WTC11 (cell line): ENCODE data around the gene FGD5. TPM values are rescaled to one million over a fixed set of nuclear protein-coding genes. Genes with fewer than 3 reads are reported as not detected.

ENCODE experiments used
- ATAC-seq: fragments of 200-7000 bp; cut with Tn5 transposase; 2 replicates; pipeline ENCODE4 v1.10.0; 2021; ENCODE audit warnings: mild to moderate bottlenecking, moderate library complexity
- CTCF ChIA-PET: fragments of 300-600 bp; sonication (Branson Sonifier 250); formaldehyde crosslinking; loops from one replicate; lab custom pipeline; 2021; ENCODE audit warnings: antibody characterized with exemption; lab: Charles Lee
- POLR2A ChIA-PET: fragments of 350-600 bp; sonication (Branson Sonifier 250); formaldehyde crosslinking; loops from one replicate; lab custom pipeline; 2021; ENCODE audit warnings: antibody characterized with exemption; lab: Charles Lee
- DNase-seq: peaks from one replicate; pipeline ENCODE4 v3.0.0; 2021; ENCODE audit warnings: low spot score
- H3K27ac Mint-ChIP-seq: 2 replicates; pipeline ENCODE4 v1.8.0; 2021; ENCODE audit warnings: mixed read lengths
- H3K27me3 Mint-ChIP-seq: 2 replicates; pipeline ENCODE4 v1.8.0; 2021; ENCODE audit warnings: low read depth, mild to moderate bottlenecking, moderate library complexity, mixed read lengths
- H3K36me3 Mint-ChIP-seq: 2 replicates; pipeline ENCODE4 v1.8.0; 2021; ENCODE audit warnings: mixed read lengths
- H3K4me1 Mint-ChIP-seq: 2 replicates; pipeline ENCODE4 v1.8.0; 2022; ENCODE audit warnings: mixed read lengths
- H3K4me3 Mint-ChIP-seq: 2 replicates; pipeline ENCODE4 v1.8.0; 2021; ENCODE audit warnings: mild to moderate bottlenecking, moderate library complexity, mixed read lengths
- H3K9me3 Mint-ChIP-seq: 2 replicates; pipeline ENCODE4 v1.8.0; 2021; ENCODE audit warnings: mixed read lengths
- CREM ChIP-seq: sonication (generic); formaldehyde crosslinking; IDR thresholded peaks from 2 replicates; pipeline ENCODE4 v1.8.1; 2022; ENCODE audit warnings: mild to moderate bottlenecking, missing genetic modification reagents, moderate library complexity
- EMX1 ChIP-seq: fragments of 250-450 bp; sonication (Bioruptor Pico); IDR thresholded peaks from 2 replicates; pipeline ENCODE4 v1.8.0; 2021; ENCODE audit warnings: mild to moderate bottlenecking
- ESRRA ChIP-seq: sonication (generic); formaldehyde crosslinking; IDR thresholded peaks from 2 replicates; pipeline ENCODE4 v1.8.1; 2022; ENCODE audit warnings: mild to moderate bottlenecking, missing genetic modification reagents, borderline replicate concordance
- FOXJ3 ChIP-seq: sonication (generic); formaldehyde crosslinking; IDR thresholded peaks from 2 replicates; pipeline ENCODE4 v1.9.0; 2021; ENCODE audit warnings: missing genetic modification reagents, mild to moderate bottlenecking, borderline replicate concordance
- FOXP1 ChIP-seq: sonication (generic); formaldehyde crosslinking; IDR thresholded peaks from 2 replicates; pipeline ENCODE4 v1.8.0; 2022; ENCODE audit warnings: missing genetic modification reagents, mild to moderate bottlenecking, moderate library complexity, borderline replicate concordance
- NFE2L1 ChIP-seq: sonication (generic); formaldehyde crosslinking; IDR thresholded peaks from 2 replicates; pipeline ENCODE4 v1.8.1; 2023; ENCODE audit warnings: missing genetic modification reagents
- NFYB ChIP-seq: sonication (generic); formaldehyde crosslinking; conservative IDR thresholded peaks from 2 replicates; pipeline ENCODE4 v1.8.0; 2022; ENCODE audit warnings: low read depth, missing genetic modification reagents
- NR3C1 ChIP-seq: sonication (generic); formaldehyde crosslinking; conservative IDR thresholded peaks from 2 replicates; pipeline ENCODE4 v1.8.1; 2023; ENCODE audit warnings: low read depth, mild to moderate bottlenecking, missing genetic modification reagents
- RELA ChIP-seq: sonication (generic); formaldehyde crosslinking; IDR thresholded peaks from 2 replicates; pipeline ENCODE4 v1.8.1; 2022; ENCODE audit warnings: missing genetic modification reagents, mild to moderate bottlenecking, borderline replicate concordance
- RORB ChIP-seq: fragments of 250-450 bp; sonication (Bioruptor Pico); IDR thresholded peaks from 2 replicates; pipeline ENCODE4 v1.9.0; 2021; ENCODE audit warnings: mild to moderate bottlenecking
- SMAD3 ChIP-seq: sonication (generic); formaldehyde crosslinking; IDR thresholded peaks from 2 replicates; pipeline ENCODE4 v1.8.0; 2022; ENCODE audit warnings: missing genetic modification reagents, mild to moderate bottlenecking, borderline replicate concordance
- SMAD4 ChIP-seq: sonication (generic); formaldehyde crosslinking; IDR thresholded peaks from 2 replicates; pipeline ENCODE4 v1.8.0; 2022; ENCODE audit warnings: mild to moderate bottlenecking, missing genetic modification reagents
- TCF7 ChIP-seq: sonication (generic); formaldehyde crosslinking; IDR thresholded peaks from 2 replicates; pipeline ENCODE4 v1.8.0; 2022; ENCODE audit warnings: mild to moderate bottlenecking, low read depth, missing genetic modification reagents, moderate library complexity
- TEAD4 ChIP-seq: sonication (generic); formaldehyde crosslinking; IDR thresholded peaks from 2 replicates; pipeline ENCODE4 v1.8.0; 2022; ENCODE audit warnings: mild to moderate bottlenecking, missing genetic modification reagents
- ZNF416 ChIP-seq: fragments of 250-450 bp; sonication (Bioruptor Pico); IDR thresholded peaks from 2 replicates; pipeline ENCODE4 v1.9.0; 2021; ENCODE audit warnings: mild to moderate bottlenecking, inconsistent platforms
- total RNA-seq: library from RNA; stranded (reverse); gene quantifications from 3 replicates; pipeline ENCODE4 v1.2.3, GENCODE V29; 2021
- TF ChIP-seq, protein P1 (sequence below): fragments of 250-450 bp; sonication (Bioruptor Pico); IDR thresholded peaks from 2 replicates; pipeline ENCODE4 v1.9.0; 2021; ENCODE audit warnings: moderate library complexity, mild to moderate bottlenecking, inconsistent platforms, borderline replicate concordance
- TF ChIP-seq, protein P2 (sequence below): fragments of 250-450 bp; sonication (Bioruptor Pico); IDR thresholded peaks from 2 replicates; pipeline ENCODE4 v1.9.0; 2021; ENCODE audit warnings: mild to moderate bottlenecking
- TF ChIP-seq, protein P3 (sequence below): fragments of 200-600 bp; IDR thresholded peaks from 2 replicates; pipeline ENCODE4 v1.8.0; 2022; ENCODE audit warnings: antibody characterized with exemption
- TF ChIP-seq, protein P4 (sequence below): fragments of 250-450 bp; sonication (Bioruptor Pico); IDR thresholded peaks from 2 replicates; pipeline ENCODE4 v1.9.0; 2021; ENCODE audit warnings: mild to moderate bottlenecking, borderline replicate concordance
- TF ChIP-seq, protein P5 (sequence below): sonication (generic); formaldehyde crosslinking; IDR thresholded peaks from 2 replicates; pipeline ENCODE4 v1.8.1; 2023; ENCODE audit warnings: mild to moderate bottlenecking, missing genetic modification reagents
- TF ChIP-seq, protein P6 (sequence below): sonication (generic); formaldehyde crosslinking; IDR thresholded peaks from 2 replicates; pipeline ENCODE4 v1.8.0; 2023; ENCODE audit warnings: missing genetic modification reagents, mild to moderate bottlenecking, borderline replicate concordance

The FGD5 gene
- total RNA-seq, 1 experiment from 2014 or later: 18.3 TPM

DNA sequence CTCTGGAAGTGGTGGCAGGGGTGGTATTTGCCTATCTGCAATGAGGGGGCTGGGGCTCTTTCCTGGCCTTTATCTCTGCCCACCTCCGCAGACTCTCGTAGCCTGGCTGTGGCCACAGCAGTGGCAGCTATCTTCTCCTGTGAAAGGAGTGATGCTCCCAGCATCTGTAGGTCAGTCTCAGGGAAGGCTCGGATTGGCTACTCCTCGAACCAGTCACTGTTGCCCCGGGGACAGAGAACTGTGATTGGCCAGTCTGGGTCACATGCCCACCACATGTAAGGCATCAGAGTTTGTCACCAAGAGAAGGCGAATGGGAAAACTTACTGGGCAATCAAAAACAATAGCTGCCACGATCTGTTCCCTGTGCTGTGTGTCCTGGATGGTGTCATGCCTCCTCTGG lies 30.1 kb upstream of the FGD5 start (continued):
- TF ChIP-seq EMX1 (CRISPR knock-in tag): no peak
- no peak for TF ChIP-seq TCF7 (CRISPR knock-in tag)
- TF ChIP-seq NFYB: peak; percentile 60
- TF ChIP-seq, protein P1, sequence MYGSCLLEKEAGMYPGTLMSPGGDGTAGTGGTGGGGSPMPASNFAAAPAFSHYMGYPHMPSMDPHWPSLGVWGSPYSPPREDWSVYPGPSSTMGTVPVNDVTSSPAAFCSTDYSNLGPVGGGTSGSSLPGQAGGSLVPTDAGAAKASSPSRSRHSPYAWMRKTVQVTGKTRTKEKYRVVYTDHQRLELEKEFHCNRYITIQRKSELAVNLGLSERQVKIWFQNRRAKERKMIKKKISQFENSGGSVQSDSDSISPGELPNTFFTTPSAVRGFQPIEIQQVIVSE: no peak
- TF ChIP-seq RORB (CRISPR knock-in tag): no peak
- no peak for TF ChIP-seq NFE2L1 (CRISPR knock-in tag)

DNA sequence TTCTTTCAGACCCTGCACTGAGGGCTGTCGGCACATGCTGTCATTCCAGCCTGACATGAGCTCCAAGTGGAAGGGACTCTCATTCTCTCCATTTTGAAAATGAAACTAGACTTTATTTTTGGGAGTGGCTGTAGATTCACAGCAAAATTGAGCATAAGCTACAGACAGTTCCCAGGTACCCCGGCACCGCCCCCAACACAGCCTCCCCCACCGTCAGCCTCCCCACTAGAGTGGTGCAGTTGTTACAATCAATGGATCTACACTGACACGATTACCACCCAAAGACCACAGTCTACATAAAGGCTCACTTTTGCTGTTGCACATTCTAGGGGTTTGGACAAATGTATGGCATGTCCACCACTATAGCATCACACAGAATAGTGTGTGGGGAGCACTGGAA lies 29.5 kb upstream of the FGD5 start:
- Mint-ChIP-seq H3K9me3 (peaks cover 6% of the 10 kb centered on the region), H3K4me1 (peaks cover 8% of the 10 kb centered on the region), H3K27ac (no peak overlapping the region), H3K27me3 (no peaks in the 10 kb centered on the region), H3K4me3 (no peak overlapping the region), H3K36me3 (no peaks in the 10 kb centered on the region)
- ATAC-seq (no peak), DNase-seq (no peak)
- ChIA-PET POLR2A (no interaction called here), CTCF (interaction anchor here (0.6 to 6.9 kb wide), 7 partner anchors 8 to 204 kb away, joined by 3 to 74 read pairs (median 3); no protein-coding TSS in a partner anchor)
- TF ChIP-seq TEAD4: no peak
- TF ChIP-seq FOXJ3 (CRISPR knock-in tag): no peak
- TF ChIP-seq, protein P2, sequence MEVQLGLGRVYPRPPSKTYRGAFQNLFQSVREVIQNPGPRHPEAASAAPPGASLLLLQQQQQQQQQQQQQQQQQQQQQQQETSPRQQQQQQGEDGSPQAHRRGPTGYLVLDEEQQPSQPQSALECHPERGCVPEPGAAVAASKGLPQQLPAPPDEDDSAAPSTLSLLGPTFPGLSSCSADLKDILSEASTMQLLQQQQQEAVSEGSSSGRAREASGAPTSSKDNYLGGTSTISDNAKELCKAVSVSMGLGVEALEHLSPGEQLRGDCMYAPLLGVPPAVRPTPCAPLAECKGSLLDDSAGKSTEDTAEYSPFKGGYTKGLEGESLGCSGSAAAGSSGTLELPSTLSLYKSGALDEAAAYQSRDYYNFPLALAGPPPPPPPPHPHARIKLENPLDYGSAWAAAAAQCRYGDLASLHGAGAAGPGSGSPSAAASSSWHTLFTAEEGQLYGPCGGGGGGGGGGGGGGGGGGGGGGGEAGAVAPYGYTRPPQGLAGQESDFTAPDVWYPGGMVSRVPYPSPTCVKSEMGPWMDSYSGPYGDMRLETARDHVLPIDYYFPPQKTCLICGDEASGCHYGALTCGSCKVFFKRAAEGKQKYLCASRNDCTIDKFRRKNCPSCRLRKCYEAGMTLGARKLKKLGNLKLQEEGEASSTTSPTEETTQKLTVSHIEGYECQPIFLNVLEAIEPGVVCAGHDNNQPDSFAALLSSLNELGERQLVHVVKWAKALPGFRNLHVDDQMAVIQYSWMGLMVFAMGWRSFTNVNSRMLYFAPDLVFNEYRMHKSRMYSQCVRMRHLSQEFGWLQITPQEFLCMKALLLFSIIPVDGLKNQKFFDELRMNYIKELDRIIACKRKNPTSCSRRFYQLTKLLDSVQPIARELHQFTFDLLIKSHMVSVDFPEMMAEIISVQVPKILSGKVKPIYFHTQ (CRISPR knock-in tag): no peak
- no peak for TF ChIP-seq RELA (CRISPR knock-in tag)
- TF ChIP-seq SMAD3 (CRISPR knock-in tag): no peak
- TF ChIP-seq, protein P3, sequence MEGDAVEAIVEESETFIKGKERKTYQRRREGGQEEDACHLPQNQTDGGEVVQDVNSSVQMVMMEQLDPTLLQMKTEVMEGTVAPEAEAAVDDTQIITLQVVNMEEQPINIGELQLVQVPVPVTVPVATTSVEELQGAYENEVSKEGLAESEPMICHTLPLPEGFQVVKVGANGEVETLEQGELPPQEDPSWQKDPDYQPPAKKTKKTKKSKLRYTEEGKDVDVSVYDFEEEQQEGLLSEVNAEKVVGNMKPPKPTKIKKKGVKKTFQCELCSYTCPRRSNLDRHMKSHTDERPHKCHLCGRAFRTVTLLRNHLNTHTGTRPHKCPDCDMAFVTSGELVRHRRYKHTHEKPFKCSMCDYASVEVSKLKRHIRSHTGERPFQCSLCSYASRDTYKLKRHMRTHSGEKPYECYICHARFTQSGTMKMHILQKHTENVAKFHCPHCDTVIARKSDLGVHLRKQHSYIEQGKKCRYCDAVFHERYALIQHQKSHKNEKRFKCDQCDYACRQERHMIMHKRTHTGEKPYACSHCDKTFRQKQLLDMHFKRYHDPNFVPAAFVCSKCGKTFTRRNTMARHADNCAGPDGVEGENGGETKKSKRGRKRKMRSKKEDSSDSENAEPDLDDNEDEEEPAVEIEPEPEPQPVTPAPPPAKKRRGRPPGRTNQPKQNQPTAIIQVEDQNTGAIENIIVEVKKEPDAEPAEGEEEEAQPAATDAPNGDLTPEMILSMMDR: no peak
- TF ChIP-seq, protein P4, sequence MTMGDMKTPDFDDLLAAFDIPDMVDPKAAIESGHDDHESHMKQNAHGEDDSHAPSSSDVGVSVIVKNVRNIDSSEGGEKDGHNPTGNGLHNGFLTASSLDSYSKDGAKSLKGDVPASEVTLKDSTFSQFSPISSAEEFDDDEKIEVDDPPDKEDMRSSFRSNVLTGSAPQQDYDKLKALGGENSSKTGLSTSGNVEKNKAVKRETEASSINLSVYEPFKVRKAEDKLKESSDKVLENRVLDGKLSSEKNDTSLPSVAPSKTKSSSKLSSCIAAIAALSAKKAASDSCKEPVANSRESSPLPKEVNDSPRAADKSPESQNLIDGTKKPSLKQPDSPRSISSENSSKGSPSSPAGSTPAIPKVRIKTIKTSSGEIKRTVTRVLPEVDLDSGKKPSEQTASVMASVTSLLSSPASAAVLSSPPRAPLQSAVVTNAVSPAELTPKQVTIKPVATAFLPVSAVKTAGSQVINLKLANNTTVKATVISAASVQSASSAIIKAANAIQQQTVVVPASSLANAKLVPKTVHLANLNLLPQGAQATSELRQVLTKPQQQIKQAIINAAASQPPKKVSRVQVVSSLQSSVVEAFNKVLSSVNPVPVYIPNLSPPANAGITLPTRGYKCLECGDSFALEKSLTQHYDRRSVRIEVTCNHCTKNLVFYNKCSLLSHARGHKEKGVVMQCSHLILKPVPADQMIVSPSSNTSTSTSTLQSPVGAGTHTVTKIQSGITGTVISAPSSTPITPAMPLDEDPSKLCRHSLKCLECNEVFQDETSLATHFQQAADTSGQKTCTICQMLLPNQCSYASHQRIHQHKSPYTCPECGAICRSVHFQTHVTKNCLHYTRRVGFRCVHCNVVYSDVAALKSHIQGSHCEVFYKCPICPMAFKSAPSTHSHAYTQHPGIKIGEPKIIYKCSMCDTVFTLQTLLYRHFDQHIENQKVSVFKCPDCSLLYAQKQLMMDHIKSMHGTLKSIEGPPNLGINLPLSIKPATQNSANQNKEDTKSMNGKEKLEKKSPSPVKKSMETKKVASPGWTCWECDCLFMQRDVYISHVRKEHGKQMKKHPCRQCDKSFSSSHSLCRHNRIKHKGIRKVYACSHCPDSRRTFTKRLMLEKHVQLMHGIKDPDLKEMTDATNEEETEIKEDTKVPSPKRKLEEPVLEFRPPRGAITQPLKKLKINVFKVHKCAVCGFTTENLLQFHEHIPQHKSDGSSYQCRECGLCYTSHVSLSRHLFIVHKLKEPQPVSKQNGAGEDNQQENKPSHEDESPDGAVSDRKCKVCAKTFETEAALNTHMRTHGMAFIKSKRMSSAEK (CRISPR knock-in tag): no peak
- TF ChIP-seq, protein P5, sequence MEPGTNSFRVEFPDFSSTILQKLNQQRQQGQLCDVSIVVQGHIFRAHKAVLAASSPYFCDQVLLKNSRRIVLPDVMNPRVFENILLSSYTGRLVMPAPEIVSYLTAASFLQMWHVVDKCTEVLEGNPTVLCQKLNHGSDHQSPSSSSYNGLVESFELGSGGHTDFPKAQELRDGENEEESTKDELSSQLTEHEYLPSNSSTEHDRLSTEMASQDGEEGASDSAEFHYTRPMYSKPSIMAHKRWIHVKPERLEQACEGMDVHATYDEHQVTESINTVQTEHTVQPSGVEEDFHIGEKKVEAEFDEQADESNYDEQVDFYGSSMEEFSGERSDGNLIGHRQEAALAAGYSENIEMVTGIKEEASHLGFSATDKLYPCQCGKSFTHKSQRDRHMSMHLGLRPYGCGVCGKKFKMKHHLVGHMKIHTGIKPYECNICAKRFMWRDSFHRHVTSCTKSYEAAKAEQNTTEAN (CRISPR knock-in tag): no peak
- TF ChIP-seq NR3C1 (CRISPR knock-in tag): no peak
- no peak for TF ChIP-seq EMX1 (CRISPR knock-in tag)
- TF ChIP-seq, protein P6, sequence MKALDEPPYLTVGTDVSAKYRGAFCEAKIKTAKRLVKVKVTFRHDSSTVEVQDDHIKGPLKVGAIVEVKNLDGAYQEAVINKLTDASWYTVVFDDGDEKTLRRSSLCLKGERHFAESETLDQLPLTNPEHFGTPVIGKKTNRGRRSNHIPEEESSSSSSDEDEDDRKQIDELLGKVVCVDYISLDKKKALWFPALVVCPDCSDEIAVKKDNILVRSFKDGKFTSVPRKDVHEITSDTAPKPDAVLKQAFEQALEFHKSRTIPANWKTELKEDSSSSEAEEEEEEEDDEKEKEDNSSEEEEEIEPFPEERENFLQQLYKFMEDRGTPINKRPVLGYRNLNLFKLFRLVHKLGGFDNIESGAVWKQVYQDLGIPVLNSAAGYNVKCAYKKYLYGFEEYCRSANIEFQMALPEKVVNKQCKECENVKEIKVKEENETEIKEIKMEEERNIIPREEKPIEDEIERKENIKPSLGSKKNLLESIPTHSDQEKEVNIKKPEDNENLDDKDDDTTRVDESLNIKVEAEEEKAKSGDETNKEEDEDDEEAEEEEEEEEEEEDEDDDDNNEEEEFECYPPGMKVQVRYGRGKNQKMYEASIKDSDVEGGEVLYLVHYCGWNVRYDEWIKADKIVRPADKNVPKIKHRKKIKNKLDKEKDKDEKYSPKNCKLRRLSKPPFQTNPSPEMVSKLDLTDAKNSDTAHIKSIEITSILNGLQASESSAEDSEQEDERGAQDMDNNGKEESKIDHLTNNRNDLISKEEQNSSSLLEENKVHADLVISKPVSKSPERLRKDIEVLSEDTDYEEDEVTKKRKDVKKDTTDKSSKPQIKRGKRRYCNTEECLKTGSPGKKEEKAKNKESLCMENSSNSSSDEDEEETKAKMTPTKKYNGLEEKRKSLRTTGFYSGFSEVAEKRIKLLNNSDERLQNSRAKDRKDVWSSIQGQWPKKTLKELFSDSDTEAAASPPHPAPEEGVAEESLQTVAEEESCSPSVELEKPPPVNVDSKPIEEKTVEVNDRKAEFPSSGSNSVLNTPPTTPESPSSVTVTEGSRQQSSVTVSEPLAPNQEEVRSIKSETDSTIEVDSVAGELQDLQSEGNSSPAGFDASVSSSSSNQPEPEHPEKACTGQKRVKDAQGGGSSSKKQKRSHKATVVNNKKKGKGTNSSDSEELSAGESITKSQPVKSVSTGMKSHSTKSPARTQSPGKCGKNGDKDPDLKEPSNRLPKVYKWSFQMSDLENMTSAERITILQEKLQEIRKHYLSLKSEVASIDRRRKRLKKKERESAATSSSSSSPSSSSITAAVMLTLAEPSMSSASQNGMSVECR (CRISPR knock-in tag): no peak
- TF ChIP-seq NFE2L1 (CRISPR knock-in tag): no peak
- no peak for TF ChIP-seq ZNF416 (CRISPR knock-in tag)
- no peak for TF ChIP-seq CREM
- TF ChIP-seq SMAD4 (CRISPR knock-in tag): no peak
- TF ChIP-seq FOXP1 (CRISPR knock-in tag): no peak
- no peak for TF ChIP-seq ESRRA (CRISPR knock-in tag)
